Measurements from ENCODE around the gene NRP1.

DNA sequence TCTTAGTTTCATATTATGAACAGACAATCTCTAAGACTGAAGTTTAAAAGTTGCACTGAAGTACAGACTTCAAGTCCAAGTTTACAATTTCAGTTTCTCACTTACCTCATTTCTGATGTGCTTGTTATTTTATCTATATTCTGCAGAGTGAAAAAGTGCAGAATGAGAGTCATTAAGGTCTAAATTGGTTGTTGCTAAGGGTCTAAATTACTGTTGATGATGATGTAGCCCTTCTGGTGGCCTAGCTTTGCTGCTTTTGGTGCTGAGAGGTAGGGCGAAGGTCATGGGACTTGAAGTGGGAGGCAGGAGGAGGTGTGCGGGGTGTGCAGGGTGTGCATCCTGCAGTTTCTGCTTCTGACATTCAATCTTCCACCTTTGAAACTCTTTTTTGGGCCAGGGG, 38.8 kb upstream of the NRP1 start:
- TF ChIP-seq TAF1 (IDR thresholded peaks at IDR 0.05; ENCODE audit: low read depth): no peak
- TF ChIP-seq, protein P1, sequence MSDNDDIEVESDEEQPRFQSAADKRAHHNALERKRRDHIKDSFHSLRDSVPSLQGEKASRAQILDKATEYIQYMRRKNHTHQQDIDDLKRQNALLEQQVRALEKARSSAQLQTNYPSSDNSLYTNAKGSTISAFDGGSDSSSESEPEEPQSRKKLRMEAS (IDR thresholded peaks at IDR 0.05): no peak
- TF ChIP-seq TEAD4 (IDR thresholded peaks at IDR 0.05): no peak
- TF ChIP-seq CEBPB (IDR thresholded peaks at IDR 0.05): no peak
- no peak for TF ChIP-seq EP300 (IDR thresholded peaks at IDR 0.05; ENCODE audit: borderline replicate concordance)
- no peak for TF ChIP-seq REST (IDR thresholded peaks at IDR 0.05; ENCODE audit: low read depth)
- no peak for TF ChIP-seq FOXM1 (IDR thresholded peaks at IDR 0.05; ENCODE audit: borderline replicate concordance, low read depth)
- TF ChIP-seq, protein P2, sequence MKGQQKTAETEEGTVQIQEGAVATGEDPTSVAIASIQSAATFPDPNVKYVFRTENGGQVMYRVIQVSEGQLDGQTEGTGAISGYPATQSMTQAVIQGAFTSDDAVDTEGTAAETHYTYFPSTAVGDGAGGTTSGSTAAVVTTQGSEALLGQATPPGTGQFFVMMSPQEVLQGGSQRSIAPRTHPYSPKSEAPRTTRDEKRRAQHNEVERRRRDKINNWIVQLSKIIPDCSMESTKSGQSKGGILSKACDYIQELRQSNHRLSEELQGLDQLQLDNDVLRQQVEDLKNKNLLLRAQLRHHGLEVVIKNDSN (IDR thresholded peaks at IDR 0.05): no peak
- no peak for TF ChIP-seq RAD21 (IDR thresholded peaks at IDR 0.05; ENCODE audit: low read depth)
- no peak for TF ChIP-seq YY1 (IDR thresholded peaks at IDR 0.05; ENCODE audit: low read depth)
- TF ChIP-seq NFIC (IDR thresholded peaks at IDR 0.05): no peak
- no peak for TF ChIP-seq CREB1 (IDR thresholded peaks at IDR 0.05; ENCODE audit: low read depth)
- no peak for TF ChIP-seq EGR1 (IDR thresholded peaks at IDR 0.05)
- no peak for TF ChIP-seq ZBTB7A (IDR thresholded peaks at IDR 0.05; ENCODE audit: low read depth)
